Measurements from ENCODE around the gene RPL3.

GRCh38 chr22:39297490-39298240 lies 21.8 kb downstream of the RPL3 start:
- no peak for TF ChIP-seq CTCF (IDR thresholded peaks at IDR 0.05)
- no peak for TF ChIP-seq ETV6 (CRISPR knock-in tag; IDR thresholded peaks at IDR 0.05)
- TF ChIP-seq MXD4 (CRISPR knock-in tag; IDR thresholded peaks at IDR 0.05; ENCODE audit: borderline replicate concordance), result no peak
- TF ChIP-seq ZNF317 (CRISPR knock-in tag; IDR thresholded peaks at IDR 0.05; ENCODE audit: borderline replicate concordance, low read depth), result no peak
- TF ChIP-seq NFYB (CRISPR knock-in tag; conservative IDR thresholded peaks at IDR 0.05; ENCODE audit: low read depth), result no peak
- TF ChIP-seq KAT7 (CRISPR knock-in tag; IDR thresholded peaks at IDR 0.05; ENCODE audit: borderline replicate concordance), result no peak
- no peak for TF ChIP-seq ZNF416 (CRISPR knock-in tag; IDR thresholded peaks at IDR 0.05)
- TF ChIP-seq CBFB (CRISPR knock-in tag; IDR thresholded peaks at IDR 0.05; ENCODE audit: low read depth), result no peak
- TF ChIP-seq FOXP1 (CRISPR knock-in tag; IDR thresholded peaks at IDR 0.05; ENCODE audit: borderline replicate concordance), result no peak
- no peak for TF ChIP-seq MLX (CRISPR knock-in tag; IDR thresholded peaks at IDR 0.05)
- no peak for TF ChIP-seq ZNF281 (CRISPR knock-in tag; IDR thresholded peaks at IDR 0.05)
- TF ChIP-seq ZNF512 (CRISPR knock-in tag; IDR thresholded peaks at IDR 0.05; ENCODE audit: borderline replicate concordance), result no peak
- no peak for TF ChIP-seq ATF2 (CRISPR knock-in tag; IDR thresholded peaks at IDR 0.05; ENCODE audit: borderline replicate concordance, low read depth)
